Heart left ventricle (tissue), 13 donors: ENCODE results near the gene UPF2.

Experiments used
- POLR2A ChIP-seq, 2 donors: fragments of 450-650 bp; IDR thresholded peaks; one replicate each; pipeline ENCODE4 v1.6.1; 2017; ENCODE audit warnings: antibody characterized with exemption in 2 of 2, mild to moderate bottlenecking in 2 of 2, moderate library complexity in 2 of 2
- TF ChIP-seq, protein P1 (sequence below), 12 donors: fragments of 200-600 bp; sonication (generic) in 4 of 12; IDR thresholded peaks; one replicate each; pipeline versions ENCODE4 v1.5.0 to v1.8.0; 2018 to 2022; ENCODE audit warnings: antibody characterized with exemption in 12 of 12, mild to moderate bottlenecking in 5 of 12
- donor health status: ischemic (EF 13 %, LVEDD 7.1; RV severe dilation, severe dysfunction).
- donor health status: DM: no; HTN: yes; CAD: no.
- donor health status: DM: no; HTN: no; CAD: no.
- donor health status: ischemic (EF 25% LVEDD 6.9; RV normal size, moderate dysfunction).
- donor health status: ischemic (EF 25% LVEDD 5.7; RV mildly dilated, moderate dysfunction).
- donor health status: ischemic (EF 35%, LVEDD 5.7; RV mildly dilated, moderate dysfunction).
- donor health status: nonischemic (EF 11% LVEDD 7.7; RV severe dilation, severe dysfunction).
- donor health status: DM: yes; HTN: yes; CAD: no.
- donor health status: PGD.
- donor health status: ischemic (EF 29% LVEDD 5.4; RV normal size, mild dysfunction).
- donor health status: nonischemic (EF 23%, LVEDD 6.1; RV moderate dilation, normal function).

DNA sequence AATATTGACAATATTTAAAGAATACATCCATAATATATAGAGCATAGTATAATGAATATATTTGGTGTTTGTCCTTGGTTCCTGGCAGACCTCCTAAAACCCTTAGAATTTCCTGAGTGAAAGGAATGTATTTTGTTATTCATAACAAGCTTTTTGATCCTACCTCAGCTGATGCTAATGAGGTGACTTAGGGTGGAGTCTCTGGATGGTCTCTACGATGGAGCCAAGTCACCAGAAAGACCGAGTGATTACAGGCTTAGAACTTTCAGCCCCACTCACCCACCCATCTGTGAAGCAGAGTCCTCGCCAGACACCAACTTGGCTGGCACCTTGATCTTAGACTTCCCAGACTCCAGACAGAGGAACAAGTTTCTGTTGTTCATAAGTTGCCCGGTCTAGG, 35.9 kb downstream of the UPF2 start:
- TF ChIP-seq, protein P1, sequence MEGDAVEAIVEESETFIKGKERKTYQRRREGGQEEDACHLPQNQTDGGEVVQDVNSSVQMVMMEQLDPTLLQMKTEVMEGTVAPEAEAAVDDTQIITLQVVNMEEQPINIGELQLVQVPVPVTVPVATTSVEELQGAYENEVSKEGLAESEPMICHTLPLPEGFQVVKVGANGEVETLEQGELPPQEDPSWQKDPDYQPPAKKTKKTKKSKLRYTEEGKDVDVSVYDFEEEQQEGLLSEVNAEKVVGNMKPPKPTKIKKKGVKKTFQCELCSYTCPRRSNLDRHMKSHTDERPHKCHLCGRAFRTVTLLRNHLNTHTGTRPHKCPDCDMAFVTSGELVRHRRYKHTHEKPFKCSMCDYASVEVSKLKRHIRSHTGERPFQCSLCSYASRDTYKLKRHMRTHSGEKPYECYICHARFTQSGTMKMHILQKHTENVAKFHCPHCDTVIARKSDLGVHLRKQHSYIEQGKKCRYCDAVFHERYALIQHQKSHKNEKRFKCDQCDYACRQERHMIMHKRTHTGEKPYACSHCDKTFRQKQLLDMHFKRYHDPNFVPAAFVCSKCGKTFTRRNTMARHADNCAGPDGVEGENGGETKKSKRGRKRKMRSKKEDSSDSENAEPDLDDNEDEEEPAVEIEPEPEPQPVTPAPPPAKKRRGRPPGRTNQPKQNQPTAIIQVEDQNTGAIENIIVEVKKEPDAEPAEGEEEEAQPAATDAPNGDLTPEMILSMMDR (IDR thresholded peaks at IDR 0.05) = no peak
- no peak for TF ChIP-seq POLR2A (IDR thresholded peaks at IDR 0.05)
